Endothelial cell (in vitro differentiated cells): ENCODE measurements around the gene FGGY. TPM values are rescaled to one million over a fixed set of nuclear protein-coding genes. Genes with fewer than 3 reads are reported as not detected.

Experiments
- DNase-seq: peaks from one replicate; pipeline ENCODE4 v3.0.0; 2021; ENCODE audit warnings: low spot score
- H3K27ac Mint-ChIP-seq: one replicate; pipeline ENCODE4 v1.8.0; 2021; ENCODE audit warnings: mixed read lengths, inconsistent platforms; ENCODE audit not compliant: unreplicated experiment
- H3K27me3 Mint-ChIP-seq: one replicate; pipeline ENCODE4 v1.8.0; 2021; ENCODE audit warnings: mild to moderate bottlenecking, moderate library complexity, mixed read lengths, inconsistent platforms; ENCODE audit not compliant: unreplicated experiment
- H3K36me3 Mint-ChIP-seq: one replicate; pipeline ENCODE4 v1.8.0; 2021; ENCODE audit warnings: mild to moderate bottlenecking, low read depth, mixed read lengths, inconsistent platforms; ENCODE audit not compliant: unreplicated experiment
- H3K4me1 Mint-ChIP-seq: one replicate; pipeline ENCODE4 v1.8.0; 2021; ENCODE audit warnings: mild to moderate bottlenecking, mixed read lengths, inconsistent platforms; ENCODE audit not compliant: unreplicated experiment
- H3K4me3 Mint-ChIP-seq: one replicate; pipeline ENCODE4 v1.8.0; 2021; ENCODE audit warnings: mild to moderate bottlenecking, mixed read lengths, inconsistent platforms; ENCODE audit not compliant: unreplicated experiment
- H3K9me3 Mint-ChIP-seq: one replicate; pipeline ENCODE4 v1.8.0; 2021; ENCODE audit warnings: mixed read lengths, inconsistent platforms; ENCODE audit not compliant: unreplicated experiment
- total RNA-seq: library from RNA; stranded (reverse); fragmentation: NEBNext Ultra II Directional; extraction: Animal tissue kit (Norgen Biotek cat#: 25700); gene quantifications from one replicate; pipeline ENCODE4 v1.2.1, GENCODE V29; 2021; ENCODE audit not compliant: unreplicated experiment
- TF ChIP-seq, protein P1 (sequence below): fragments of 200-600 bp; sonication (generic); IDR thresholded peaks from one replicate; pipeline ENCODE4 v1.5.0; 2021; ENCODE audit warnings: antibody characterized with exemption; ENCODE audit not compliant: unreplicated experiment

The FGGY gene
- total RNA-seq, 1 donor from 2014 or later = 41.2 TPM

- no peak for DNase-seq
- no peaks in the 10 kb centered on the region for H3K27me3 Mint-ChIP-seq
- H3K36me3 Mint-ChIP-seq = peaks cover 30% of the 10 kb centered on the region
- H3K4me3 Mint-ChIP-seq = no peak overlapping the region
- no peak overlapping the region for H3K27ac Mint-ChIP-seq
- TF ChIP-seq, protein P1, sequence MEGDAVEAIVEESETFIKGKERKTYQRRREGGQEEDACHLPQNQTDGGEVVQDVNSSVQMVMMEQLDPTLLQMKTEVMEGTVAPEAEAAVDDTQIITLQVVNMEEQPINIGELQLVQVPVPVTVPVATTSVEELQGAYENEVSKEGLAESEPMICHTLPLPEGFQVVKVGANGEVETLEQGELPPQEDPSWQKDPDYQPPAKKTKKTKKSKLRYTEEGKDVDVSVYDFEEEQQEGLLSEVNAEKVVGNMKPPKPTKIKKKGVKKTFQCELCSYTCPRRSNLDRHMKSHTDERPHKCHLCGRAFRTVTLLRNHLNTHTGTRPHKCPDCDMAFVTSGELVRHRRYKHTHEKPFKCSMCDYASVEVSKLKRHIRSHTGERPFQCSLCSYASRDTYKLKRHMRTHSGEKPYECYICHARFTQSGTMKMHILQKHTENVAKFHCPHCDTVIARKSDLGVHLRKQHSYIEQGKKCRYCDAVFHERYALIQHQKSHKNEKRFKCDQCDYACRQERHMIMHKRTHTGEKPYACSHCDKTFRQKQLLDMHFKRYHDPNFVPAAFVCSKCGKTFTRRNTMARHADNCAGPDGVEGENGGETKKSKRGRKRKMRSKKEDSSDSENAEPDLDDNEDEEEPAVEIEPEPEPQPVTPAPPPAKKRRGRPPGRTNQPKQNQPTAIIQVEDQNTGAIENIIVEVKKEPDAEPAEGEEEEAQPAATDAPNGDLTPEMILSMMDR = no peak
- no peaks in the 10 kb centered on the region for H3K9me3 Mint-ChIP-seq
- peaks cover 4% of the 10 kb centered on the region for H3K4me1 Mint-ChIP-seq
Observed at GRCh38 chr1:59375321-59376220, 78.7 kb downstream of the FGGY start.

DNA sequence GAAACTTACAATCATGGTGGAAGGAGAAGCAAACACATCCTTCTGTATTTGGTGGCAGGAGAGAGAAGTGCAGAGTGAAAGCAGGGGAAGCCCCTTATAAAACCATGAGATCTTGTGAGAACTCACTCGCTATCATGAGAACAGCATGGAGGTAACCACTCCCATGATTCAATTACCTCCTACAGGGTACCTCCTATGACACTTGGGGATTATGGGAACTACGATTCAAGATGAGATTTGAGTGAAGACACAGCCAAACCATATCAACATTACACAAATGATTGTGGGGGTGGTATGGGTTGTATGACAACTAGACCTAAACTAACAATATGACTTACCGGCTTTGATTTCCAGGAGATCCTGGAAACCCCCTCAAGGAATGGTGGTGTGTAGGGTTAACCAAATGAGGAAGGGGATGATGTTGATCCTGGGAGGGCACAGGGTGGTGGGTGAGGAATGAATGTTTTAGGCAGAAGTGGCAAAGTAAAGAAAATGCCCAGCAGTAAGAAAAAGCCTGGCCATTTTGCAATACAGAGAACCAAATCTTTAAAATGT, 80.5 kb downstream of the FGGY start:
- TF ChIP-seq, protein P1 = no peak

GRCh38 chr1:59378621-59379370, 81.9 kb downstream of the FGGY start:
- H3K4me3 Mint-ChIP-seq = no peak overlapping the region
- DNase-seq = no peak
- H3K27me3 Mint-ChIP-seq = no peaks in the 10 kb centered on the region
- H3K9me3 Mint-ChIP-seq = no peaks in the 10 kb centered on the region
- H3K4me1 Mint-ChIP-seq = peaks cover 4% of the 10 kb centered on the region
- TF ChIP-seq, protein P1 = no peak
- no peak overlapping the region for H3K27ac Mint-ChIP-seq
- H3K36me3 Mint-ChIP-seq = peaks cover 43% of the 10 kb centered on the region

More for the DNA sequence above, 80.5 kb downstream of the FGGY start:
- Mint-ChIP-seq H3K9me3 (no peaks in the 10 kb centered on the region), H3K4me3 (no peak overlapping the region), H3K4me1 (peaks cover 4% of the 10 kb centered on the region), H3K27ac (no peak overlapping the region), H3K36me3 (peaks cover 43% of the 10 kb centered on the region), H3K27me3 (no peaks in the 10 kb centered on the region)
- no peak for DNase-seq

DNA sequence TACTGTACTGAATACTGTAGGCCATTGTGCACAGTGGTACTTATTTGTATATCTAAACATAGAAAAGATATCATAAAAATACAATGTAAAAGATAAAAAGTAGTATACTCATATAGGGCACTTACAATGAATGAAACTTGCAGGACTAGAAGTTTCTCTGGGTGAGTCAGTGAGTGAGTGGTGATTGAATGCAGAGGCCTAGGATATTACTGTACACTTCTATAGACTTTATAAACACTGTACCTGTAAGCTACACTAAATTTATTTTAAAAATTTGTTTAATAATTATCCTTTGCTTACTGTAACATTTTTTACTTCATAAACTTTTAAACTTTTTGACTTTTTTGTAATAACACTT, 82.5 kb downstream of the FGGY start:
- Mint-ChIP-seq H3K27ac (no peak overlapping the region), H3K9me3 (no peaks in the 10 kb centered on the region), H3K4me3 (no peak overlapping the region), H3K36me3 (peaks cover 43% of the 10 kb centered on the region), H3K27me3 (no peaks in the 10 kb centered on the region), H3K4me1 (peaks cover 4% of the 10 kb centered on the region)
- TF ChIP-seq, protein P1 = no peak
- DNase-seq = no peak
